ENCODE data around the gene SORCS2.

GRCh38 chr4:7584606-7585159 is 392.3 kb downstream of the SORCS2 start:
- TF ChIP-seq EZH2 (IDR thresholded peaks at IDR 0.05) (no peak), POLR2AphosphoS5 (IDR thresholded peaks at IDR 0.05; ENCODE audit: borderline replicate concordance, low read depth, low read length) (no peak)

All from SK-N-MC (cell line).